Ovary (tissue), 3 donors: ENCODE data around the gene NRSN2.

Experiments
- POLR2A ChIP-seq: fragments of 450-650 bp; IDR thresholded peaks from one replicate; pipeline ENCODE4 v1.6.1; 2017; ENCODE audit warnings: antibody characterized with exemption, mild to moderate bottlenecking, moderate library complexity
- TF ChIP-seq, protein P1 (sequence below), 3 donors: fragments of 450-650 bp in 2 of 3; fragments of 200-600 bp in 1 of 3; IDR thresholded peaks; one replicate each; pipeline versions ENCODE4 v1.5.1 to v1.8.0; 2016 to 2022; ENCODE audit warnings: antibody characterized with exemption in 3 of 3, mild to moderate bottlenecking in 1 of 3
- donor health status: DM: no; HTN: no; CAD: no.

DNA sequence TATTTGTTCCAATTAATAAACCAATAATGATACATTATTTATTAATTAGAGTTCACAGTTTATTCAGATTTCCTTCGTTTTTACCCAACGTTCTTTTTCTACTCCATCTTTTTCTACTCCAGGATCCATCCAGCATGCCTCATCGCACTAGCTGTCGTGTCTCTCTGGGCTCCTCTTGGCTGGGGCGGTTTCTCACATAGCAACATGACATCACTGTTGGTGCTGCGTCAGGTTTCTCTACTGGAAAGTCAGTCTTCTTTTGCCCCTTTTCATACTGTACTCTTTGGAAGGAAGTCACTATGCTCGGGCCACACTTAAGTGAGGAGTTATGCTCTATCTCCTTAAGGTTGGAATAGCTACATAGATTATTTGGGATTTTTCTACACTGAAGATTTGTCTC lies 35.3 kb upstream of the NRSN2 start:
- TF ChIP-seq POLR2A: no peak
- TF ChIP-seq, protein P1, sequence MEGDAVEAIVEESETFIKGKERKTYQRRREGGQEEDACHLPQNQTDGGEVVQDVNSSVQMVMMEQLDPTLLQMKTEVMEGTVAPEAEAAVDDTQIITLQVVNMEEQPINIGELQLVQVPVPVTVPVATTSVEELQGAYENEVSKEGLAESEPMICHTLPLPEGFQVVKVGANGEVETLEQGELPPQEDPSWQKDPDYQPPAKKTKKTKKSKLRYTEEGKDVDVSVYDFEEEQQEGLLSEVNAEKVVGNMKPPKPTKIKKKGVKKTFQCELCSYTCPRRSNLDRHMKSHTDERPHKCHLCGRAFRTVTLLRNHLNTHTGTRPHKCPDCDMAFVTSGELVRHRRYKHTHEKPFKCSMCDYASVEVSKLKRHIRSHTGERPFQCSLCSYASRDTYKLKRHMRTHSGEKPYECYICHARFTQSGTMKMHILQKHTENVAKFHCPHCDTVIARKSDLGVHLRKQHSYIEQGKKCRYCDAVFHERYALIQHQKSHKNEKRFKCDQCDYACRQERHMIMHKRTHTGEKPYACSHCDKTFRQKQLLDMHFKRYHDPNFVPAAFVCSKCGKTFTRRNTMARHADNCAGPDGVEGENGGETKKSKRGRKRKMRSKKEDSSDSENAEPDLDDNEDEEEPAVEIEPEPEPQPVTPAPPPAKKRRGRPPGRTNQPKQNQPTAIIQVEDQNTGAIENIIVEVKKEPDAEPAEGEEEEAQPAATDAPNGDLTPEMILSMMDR (IDR thresholded peaks at IDR 0.05): no peak
